ENCODE measurements around the gene TGFB1I1.
"Not testable (repeated sequence)": the region's sequence is repeated elsewhere in the genome, so short reads cannot be mapped to it uniquely, and the experiment has no call there.

The TGFB1I1 gene

GRCh38 chr16:31473264-31473984 lies 1.5 kb downstream of the TGFB1I1 start:
- no peak for DNase-seq

DNA sequence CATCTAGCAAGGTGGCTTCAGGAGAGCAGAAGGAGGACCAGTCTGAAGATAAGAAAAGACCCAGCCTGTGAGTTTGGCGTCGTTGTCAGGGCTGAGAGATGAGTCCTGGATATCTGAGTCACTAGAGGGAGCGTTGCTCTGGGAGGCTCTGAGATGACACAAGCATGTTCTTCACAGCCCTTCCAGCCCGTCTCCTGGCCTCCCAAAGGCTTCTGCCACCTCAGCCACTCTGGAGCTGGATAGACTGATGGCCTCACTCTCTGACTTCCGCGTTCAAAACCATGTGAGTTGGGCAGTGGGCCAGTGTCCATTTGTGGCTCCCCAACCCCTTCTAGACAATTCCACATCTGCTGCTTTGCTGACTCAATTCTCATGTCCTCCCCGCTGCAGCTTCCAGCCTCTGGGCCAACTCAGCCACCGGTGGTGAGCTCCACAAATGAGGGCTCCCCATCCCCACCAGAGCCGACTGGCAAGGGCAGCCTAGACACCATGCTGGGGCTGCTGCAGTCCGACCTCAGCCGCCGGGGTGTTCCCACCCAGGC lies 2.3 kb downstream of the TGFB1I1 start:
- no peak for DNase-seq

DNA sequence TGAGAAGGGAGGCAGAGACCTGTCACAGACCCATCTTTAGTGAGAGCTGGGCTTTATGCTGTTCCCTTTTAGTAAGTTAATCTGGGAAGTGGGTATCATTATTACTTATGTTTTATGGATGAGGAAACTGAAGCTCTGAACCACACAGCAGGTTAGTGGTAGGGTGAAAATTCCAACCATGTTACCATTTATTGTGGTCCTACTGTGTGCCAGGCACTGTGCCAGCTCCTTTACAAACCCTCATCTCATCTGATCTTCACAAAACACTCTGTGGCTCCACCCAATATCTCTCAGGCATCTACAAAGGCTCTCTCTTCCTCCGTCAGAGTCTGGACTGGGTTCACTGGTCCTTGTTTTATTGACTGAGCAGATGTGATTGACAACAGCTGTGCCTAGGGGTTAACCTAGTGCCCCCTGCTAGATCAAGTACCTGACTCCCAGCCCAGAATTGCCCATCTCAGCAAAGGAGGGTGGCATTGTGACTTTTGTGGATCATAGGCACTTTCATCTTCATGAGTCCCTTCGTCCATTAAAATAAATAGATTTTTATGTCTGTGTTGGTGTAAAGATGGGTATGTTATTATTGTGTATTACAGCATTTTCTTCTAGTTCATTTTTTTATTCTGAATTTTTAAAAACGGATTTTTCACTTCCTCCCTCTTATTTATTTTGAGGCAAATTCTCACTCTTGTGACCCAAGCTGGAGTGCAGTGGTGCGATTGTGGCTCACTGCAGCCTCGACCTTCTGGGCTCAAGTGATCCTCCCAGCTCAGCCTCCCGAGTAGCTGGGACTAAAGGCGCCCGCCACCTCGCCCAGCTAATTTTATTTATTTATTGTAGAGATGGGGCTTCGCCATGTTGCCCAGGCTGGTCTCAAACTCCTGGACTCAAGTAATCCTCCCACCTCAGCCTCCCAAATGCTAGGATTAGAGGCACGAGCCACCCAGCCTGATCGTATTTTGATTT lies 3.1 kb downstream of the TGFB1I1 start:
- DNase-seq: no peak

DNA sequence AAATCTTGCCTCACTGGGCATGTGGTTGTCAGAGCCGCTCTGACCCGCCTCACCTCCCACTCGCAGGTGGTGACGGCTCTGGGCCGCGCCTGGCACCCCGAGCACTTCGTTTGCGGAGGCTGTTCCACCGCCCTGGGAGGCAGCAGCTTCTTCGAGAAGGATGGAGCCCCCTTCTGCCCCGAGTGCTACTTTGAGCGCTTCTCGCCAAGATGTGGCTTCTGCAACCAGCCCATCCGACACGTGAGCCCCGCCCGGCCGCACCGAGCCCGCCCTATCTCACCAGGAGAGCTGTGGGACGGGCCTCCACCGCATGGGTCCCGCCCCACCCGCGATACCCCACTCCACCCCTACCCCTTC lies 4.0 kb downstream of the TGFB1I1 start:
- DNase-seq: no peak

- no peak for DNase-seq
Measured at GRCh38 chr16:31476303-31477219, 4.6 kb downstream of the TGFB1I1 start.

- no peak for DNase-seq
Measured at GRCh38 chr16:31477220-31478216, 5.6 kb downstream of the TGFB1I1 start.

DNA sequence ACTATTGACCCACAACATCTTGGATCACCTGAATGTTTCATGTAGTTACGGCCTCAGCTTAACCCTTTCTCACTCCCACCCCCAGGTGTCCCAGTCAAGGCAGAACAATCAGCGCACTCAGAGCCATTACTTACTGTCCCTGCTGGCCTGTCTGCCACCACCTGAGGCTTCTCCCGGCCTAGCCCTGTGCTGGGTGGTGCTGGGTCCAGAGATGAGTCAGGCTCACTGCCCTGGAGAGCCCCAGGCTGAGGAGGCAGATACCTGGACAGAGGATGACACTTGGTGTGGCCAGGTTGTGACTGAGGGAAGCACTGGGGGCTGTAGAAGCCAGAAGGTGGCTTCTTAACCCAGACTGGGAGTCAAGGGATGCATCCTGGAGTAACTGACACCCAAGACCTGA lies 7.0 kb downstream of the TGFB1I1 start:
- DNase-seq: no peak

DNA sequence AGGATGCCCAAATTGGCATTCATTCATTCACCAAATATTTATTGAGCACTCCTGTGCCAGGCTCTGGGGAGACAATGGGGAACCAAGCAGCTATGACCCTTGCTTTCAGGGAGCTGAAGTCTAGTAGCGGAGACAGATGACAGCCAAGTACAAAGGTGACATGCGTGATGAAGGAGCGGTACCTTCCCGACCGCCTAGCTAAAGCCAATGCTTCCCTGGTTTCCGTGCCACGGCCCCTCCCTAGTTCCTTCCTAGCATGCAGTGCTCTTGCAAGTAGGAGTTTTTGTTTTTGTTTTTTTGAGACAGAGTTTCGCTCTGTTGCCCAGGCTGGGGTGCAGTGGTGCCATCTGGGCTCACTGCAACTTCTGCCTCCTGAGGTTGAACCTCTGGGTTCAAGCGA lies 7.8 kb downstream of the TGFB1I1 start:
- DNase-seq: no peak

DNA sequence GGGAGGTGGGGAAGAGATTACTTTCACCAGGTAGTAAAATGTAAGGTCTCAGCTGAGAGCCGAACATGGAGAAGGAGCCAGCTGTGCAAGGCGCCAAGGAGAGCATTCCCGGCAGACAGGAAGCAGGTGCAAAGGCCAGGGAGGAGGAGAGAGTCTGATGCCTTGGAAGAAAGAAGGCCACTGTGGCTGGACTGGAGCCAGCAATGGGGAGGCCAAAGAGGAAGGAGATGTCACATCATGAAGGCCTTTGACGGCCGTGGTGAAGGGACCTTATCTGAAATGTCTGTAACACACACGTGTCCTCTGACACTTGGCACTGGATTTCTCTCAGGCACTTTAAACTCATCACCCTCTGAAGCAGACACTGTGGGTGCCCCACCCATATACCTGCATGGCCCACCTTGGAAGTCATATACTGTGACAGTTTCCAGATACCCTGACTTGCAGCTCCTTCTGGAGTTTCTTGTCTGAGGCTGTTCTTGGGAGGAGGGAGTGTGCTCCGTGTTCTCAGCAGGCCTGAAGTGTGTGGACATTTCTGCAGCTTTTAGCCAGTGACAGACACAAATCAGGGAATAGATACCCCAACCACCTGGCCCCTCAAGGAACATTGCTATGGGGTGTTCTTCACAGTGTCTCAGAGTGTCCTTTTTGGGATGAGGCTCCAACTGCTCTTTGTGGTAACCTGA lies 9.0 kb downstream of the TGFB1I1 start:
- no peak for DNase-seq

DNA sequence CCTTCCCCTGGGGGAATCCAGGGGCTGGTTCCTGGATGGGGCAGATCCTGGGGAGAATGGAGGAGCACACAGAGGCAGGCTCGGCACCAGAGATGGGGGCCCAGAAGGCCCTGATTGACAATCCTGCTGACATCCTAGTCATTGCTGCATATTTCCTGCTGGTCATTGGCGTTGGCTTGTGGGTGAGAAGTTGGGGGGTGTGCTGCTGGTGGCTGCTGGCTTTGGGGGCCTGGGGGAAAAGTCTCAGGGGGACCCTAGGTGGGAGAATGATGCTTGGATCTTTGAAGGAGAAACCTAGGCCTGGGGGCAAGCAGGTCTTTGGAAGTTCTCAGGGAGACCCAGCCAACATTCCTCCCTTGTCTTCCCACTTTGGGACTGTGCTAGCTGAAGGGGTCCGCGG lies 11.1 kb downstream of the TGFB1I1 start, which contains the start of gene SLC5A2:
TSS of gene SLC5A2 (plus strand) at position 43 of the 400 bp plus-strand sequence. CDS start at position 57, 14 bp downstream.
- DNase-seq: no peak

- not testable (repeated sequence) for DNase-seq
Measured at GRCh38 chr16:31484048-31484447, 12.1 kb downstream of the TGFB1I1 start.

GRCh38 chr16:31484491-31485171 lies 12.7 kb downstream of the TGFB1I1 start:
- DNase-seq: no peak

GRCh38 chr16:31485571-31485970 lies 13.6 kb downstream of the TGFB1I1 start:
- no peak for DNase-seq

DNA sequence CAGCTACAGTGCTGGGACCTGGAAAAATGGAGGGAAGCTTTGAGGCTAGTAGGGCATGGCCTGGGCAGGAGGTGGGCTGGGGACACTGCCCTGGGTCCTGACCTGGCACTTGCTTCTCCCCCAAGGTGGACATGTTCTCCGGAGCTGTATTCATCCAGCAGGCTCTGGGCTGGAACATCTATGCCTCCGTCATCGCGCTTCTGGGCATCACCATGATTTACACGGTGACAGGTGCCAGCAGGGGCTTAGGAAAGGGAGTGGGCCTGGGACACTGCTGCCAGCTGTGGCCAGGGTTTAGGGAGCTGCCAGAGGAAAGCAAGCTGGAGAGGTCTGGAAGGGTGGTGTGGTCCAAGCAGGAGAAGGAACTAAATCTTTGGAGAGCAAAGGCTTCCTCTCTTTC lies 14.1 kb downstream of the TGFB1I1 start:
- no peak for DNase-seq

DNA sequence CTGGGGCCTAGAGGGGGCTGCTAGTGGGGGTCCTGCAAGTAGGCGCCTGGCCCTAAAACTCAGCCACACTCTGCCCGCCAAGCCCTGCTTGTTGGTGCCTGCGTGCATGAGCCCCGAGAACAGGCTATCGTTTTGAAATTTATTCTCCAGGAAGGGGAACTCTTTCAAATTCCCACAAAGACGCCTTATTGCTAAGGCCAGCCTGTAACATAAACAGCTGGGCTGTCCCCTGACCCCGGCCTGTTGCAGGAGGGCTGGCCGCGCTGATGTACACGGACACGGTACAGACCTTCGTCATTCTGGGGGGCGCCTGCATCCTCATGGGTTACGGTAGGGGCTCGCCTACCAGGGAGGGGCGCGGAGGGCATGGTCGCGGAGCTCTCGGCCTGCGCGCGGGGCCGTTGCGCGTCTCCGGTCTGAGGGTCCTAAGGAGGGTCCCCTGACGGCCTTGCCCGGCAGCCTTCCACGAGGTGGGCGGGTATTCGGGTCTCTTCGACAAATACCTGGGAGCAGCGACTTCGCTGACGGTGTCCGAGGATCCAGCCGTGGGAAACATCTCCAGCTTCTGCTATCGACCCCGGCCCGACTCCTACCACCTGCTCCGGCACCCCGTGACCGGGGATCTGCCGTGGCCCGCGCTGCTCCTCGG lies 15.2 kb downstream of the TGFB1I1 start:
- no peak for DNase-seq

DNA sequence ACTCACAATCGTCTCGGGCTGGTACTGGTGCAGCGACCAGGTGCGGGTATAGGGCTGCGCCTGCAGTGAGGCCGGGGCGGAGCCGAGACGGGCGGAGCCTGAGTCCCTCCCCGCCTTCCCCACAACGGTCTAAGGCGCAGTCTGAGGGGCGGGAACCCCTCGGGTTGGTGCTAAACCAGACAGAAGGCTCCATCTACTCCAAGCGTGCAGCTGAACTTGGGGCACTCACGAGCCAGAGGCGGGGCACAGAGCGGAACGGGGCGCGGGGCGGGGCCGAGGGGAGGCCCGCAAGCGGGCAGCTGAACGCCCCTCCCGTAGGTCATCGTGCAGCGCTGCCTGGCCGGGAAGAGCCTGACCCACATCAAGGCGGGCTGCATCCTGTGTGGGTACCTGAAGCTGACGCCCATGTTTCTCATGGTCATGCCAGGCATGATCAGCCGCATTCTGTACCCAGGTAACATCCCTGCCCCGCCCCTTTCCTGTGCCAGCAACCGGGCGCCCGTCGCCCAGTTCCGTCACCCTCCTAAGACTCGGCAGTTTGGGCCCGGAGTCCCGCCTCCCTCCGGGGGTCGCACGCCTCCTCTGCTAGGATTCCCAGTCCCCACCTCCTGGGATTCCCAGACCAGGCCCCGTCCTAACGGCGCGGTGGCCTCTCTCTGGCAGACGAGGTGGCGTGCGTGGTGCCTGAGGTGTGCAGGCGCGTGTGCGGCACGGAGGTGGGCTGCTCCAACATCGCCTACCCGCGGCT lies 15.9 kb downstream of the TGFB1I1 start:
- DNase-seq: no peak

- DNase-seq: no peak
Measured at GRCh38 chr16:31488468-31489297, 16.7 kb downstream of the TGFB1I1 start.

DNA sequence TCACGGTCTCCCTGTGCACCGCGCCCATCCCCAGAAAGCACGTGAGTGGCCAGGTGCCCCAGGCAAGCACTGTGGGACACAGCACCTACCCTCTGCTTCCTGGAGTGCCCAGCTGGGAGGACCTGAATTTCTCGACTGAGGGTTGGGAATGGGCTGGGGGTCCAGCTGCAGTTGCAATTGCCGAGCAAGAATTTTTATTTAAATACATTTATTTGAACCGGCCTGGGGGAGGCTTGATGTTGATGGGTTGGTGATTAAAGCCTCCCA lies 17.3 kb downstream of the TGFB1I1 start:
- DNase-seq: no peak

Data from NCI-H446 treated with DMSO at 0.1 percent for 48 hours (cell line).